MCF 10A (cell line): ENCODE measurements around the gene GNB5. TPM values are rescaled to one million over a fixed set of nuclear protein-coding genes. Genes with fewer than 3 reads are reported as not detected.

Experiments used
- BruUV-seq: library from RNA; stranded (reverse); fragments of 400-500 nt; replicated peaks from 2 replicates; lab custom pipeline; 2021; lab: Mats Ljungman, UMichigan
- CTCF ChIA-PET: fragments of 300-600 bp; sonication (Branson Sonifier 250); formaldehyde crosslinking; extraction: SDS; loops from one replicate; lab custom pipeline; 2021; ENCODE audit warnings: antibody characterized with exemption, inconsistent platforms; lab: Yijun Ruan, JAX
- POLR2A ChIA-PET: fragments of 300-600, 350-650 bp; sonication (Branson Sonifier 250); formaldehyde crosslinking; extraction: SDS; loops from one replicate; lab custom pipeline; 2020; ENCODE audit warnings: antibody characterized with exemption, inconsistent platforms; lab: Yijun Ruan, JAX
- DNase-seq: peaks from one replicate; pipeline ENCODE4 v3.0.0-alpha.2; 2018; ENCODE audit not compliant: unreplicated experiment
- H3K27ac Mint-ChIP-seq: one replicate; pipeline ENCODE4 v1.8.0; 2022; ENCODE audit warnings: mild to moderate bottlenecking, low read depth, mixed read lengths; ENCODE audit not compliant: unreplicated experiment
- H3K27me3 Mint-ChIP-seq: one replicate; pipeline ENCODE4 v1.8.0; 2022; ENCODE audit warnings: mixed read lengths; ENCODE audit not compliant: insufficient read depth, unreplicated experiment
- H3K36me3 Mint-ChIP-seq: one replicate; pipeline ENCODE4 v1.8.0; 2022; ENCODE audit warnings: mild to moderate bottlenecking, moderate library complexity, mixed read lengths; ENCODE audit not compliant: insufficient read depth, unreplicated experiment
- H3K4me1 Mint-ChIP-seq: one replicate; pipeline ENCODE4 v1.8.0; 2022; ENCODE audit warnings: mixed read lengths; ENCODE audit not compliant: insufficient read depth, unreplicated experiment
- H3K4me3 Mint-ChIP-seq: one replicate; pipeline ENCODE4 v1.8.0; 2022; ENCODE audit warnings: mild to moderate bottlenecking, moderate library complexity, mixed read lengths; ENCODE audit not compliant: unreplicated experiment
- H3K9me3 Mint-ChIP-seq: one replicate; pipeline ENCODE4 v1.8.0; 2022; ENCODE audit warnings: mixed read lengths; ENCODE audit not compliant: unreplicated experiment
- CTCF ChIP-seq: fragments of 200-600 bp; IDR thresholded peaks from one replicate; pipeline ENCODE4 v1.8.0; 2022; ENCODE audit warnings: antibody characterized with exemption, mild to moderate bottlenecking; ENCODE audit not compliant: unreplicated experiment
- intact Hi-C: fragments of 100-400 bp; cut with micrococcal nuclease; formaldehyde crosslinking; loops from 2 replicates; pipeline ENCODE4 v1.14.1; 2022
- total RNA-seq: library from RNA; stranded (reverse); gene quantifications from 2 replicates; pipeline ENCODE4 v1.2.3, GENCODE V29; 2022

GNB5 gene
- total RNA-seq, 1 experiment from 2014 or later: 31.8 TPM

- ChIA-PET POLR2A (interaction anchor here (0.6 to 20.7 kb wide), 26 partner anchors 11 to 574 kb away, joined by 3 to 546 read pairs (median 9); partner anchors contain the start of genes LEO1 and MAPK6), CTCF (interaction anchor here (0.6 to 4.8 kb wide), 28 partner anchors 9 to 387 kb away, joined by 3 to 77 read pairs (median 4); partner anchors contain the start of gene LEO1)
- peak overlapping the region; percentile 53 for H3K4me3 Mint-ChIP-seq
- peak overlapping the region; percentile 96 for H3K27ac Mint-ChIP-seq
- peaks cover 43% of the 10 kb centered on the region for H3K4me1 Mint-ChIP-seq
- TSS peak; percentile 76 for BruUV-seq
- peak; percentile 96 for DNase-seq
- no peak for TF ChIP-seq CTCF
- no peaks in the 10 kb centered on the region for H3K27me3 Mint-ChIP-seq
- intact Hi-C loops: loop anchor here (1.0 to 10.0 kb wide), 6 partner anchors 16 to 292 kb away; partner anchors contain the start of gene LEO1
- H3K36me3 Mint-ChIP-seq: peaks cover 17% of the 10 kb centered on the region
- no peaks in the 10 kb centered on the region for H3K9me3 Mint-ChIP-seq
Observed at GRCh38 chr15:52076889-52077781, 114.1 kb downstream of the GNB5 start.

- ChIA-PET CTCF (interaction anchor here (0.5 to 7.7 kb wide), 15 partner anchors 7 to 356 kb away, joined by 3 to 77 read pairs (median 4); no protein-coding TSS in a partner anchor), POLR2A (interaction anchor here (0.5 to 20.7 kb wide), 27 partner anchors 10 to 451 kb away, joined by 3 to 546 read pairs (median 6); partner anchors contain the start of genes LEO1 and MAPK6)
- H3K27ac Mint-ChIP-seq: peak overlapping the region; percentile 66
- DNase-seq: peak; percentile 87
- H3K27me3 Mint-ChIP-seq: no peaks in the 10 kb centered on the region
- intact Hi-C loops: loop anchor here (10.0 kb wide), 1 partner anchor 287 kb away; no protein-coding TSS in a partner anchor
- no peak for TF ChIP-seq CTCF
- BruUV-seq: no TSS peak
- no peaks in the 10 kb centered on the region for H3K9me3 Mint-ChIP-seq
- peaks cover 37% of the 10 kb centered on the region for H3K36me3 Mint-ChIP-seq
- H3K4me3 Mint-ChIP-seq: peak overlapping the region; percentile 26
- H3K4me1 Mint-ChIP-seq: peaks cover 51% of the 10 kb centered on the region
Observed at GRCh38 chr15:52071570-52071969, 119.6 kb downstream of the GNB5 start.

- TF ChIP-seq CTCF: no peak
- peak overlapping the region; percentile 1 for H3K4me3 Mint-ChIP-seq
- no peaks in the 10 kb centered on the region for H3K9me3 Mint-ChIP-seq
- CTCF ChIA-PET: interaction anchor here (0.9 to 7.7 kb wide), 12 partner anchors 9 to 195 kb away, joined by 3 to 77 read pairs (median 4); no protein-coding TSS in a partner anchor
- intact Hi-C loops: no loop called here
- POLR2A ChIA-PET: interaction anchor here (0.5 to 20.7 kb wide), 29 partner anchors 9 to 158 kb away, joined by 3 to 546 read pairs (median 6); partner anchors contain the start of genes LEO1 and MAPK6
- peak; percentile 93 for DNase-seq
- BruUV-seq: no TSS peak
- H3K4me1 Mint-ChIP-seq: peaks cover 53% of the 10 kb centered on the region
- H3K27me3 Mint-ChIP-seq: no peaks in the 10 kb centered on the region
- H3K36me3 Mint-ChIP-seq: peaks cover 56% of the 10 kb centered on the region
- peak overlapping the region; percentile 66 for H3K27ac Mint-ChIP-seq
Observed at GRCh38 chr15:52069559-52069958, 121.6 kb downstream of the GNB5 start.
